GM12875 (cell line): ENCODE data around the gene PSMD1.

Source experiments
- H3K4me3 ChIP-seq: one replicate; pipeline ENCODE4 v1.5.1; 2011; ENCODE audit warnings: low read depth, low read length, control low read depth
- TF ChIP-seq, protein P1 (sequence below): IDR thresholded peaks from 2 replicates; pipeline ENCODE4 v1.5.1; 2011; ENCODE audit warnings: low read depth, mild to moderate bottlenecking, control low read depth, inconsistent platforms, low read length, moderate library complexity, borderline replicate concordance; ENCODE audit not compliant: insufficient read depth

Gene PSMD1

DNA sequence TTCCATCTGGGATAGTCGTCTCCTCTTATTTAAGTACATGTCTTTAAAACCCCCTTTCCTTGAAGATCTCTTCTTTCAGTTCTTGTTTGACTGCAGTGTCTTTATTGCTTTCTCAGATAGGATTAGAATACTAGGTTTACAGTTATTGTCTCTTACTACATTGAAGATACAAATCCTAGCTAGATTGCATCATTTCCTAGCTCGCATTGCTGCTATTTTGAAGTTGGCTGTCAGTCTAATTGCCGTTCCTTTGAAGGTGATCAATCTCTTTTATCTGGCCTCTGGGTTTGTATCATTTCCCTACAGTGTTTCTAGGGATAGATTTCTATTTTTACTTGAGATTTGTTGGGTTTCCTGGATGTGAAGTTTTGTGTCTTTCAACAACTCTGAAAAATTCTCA lies 162.6 kb downstream of the PSMD1 start:
- TF ChIP-seq, protein P1, sequence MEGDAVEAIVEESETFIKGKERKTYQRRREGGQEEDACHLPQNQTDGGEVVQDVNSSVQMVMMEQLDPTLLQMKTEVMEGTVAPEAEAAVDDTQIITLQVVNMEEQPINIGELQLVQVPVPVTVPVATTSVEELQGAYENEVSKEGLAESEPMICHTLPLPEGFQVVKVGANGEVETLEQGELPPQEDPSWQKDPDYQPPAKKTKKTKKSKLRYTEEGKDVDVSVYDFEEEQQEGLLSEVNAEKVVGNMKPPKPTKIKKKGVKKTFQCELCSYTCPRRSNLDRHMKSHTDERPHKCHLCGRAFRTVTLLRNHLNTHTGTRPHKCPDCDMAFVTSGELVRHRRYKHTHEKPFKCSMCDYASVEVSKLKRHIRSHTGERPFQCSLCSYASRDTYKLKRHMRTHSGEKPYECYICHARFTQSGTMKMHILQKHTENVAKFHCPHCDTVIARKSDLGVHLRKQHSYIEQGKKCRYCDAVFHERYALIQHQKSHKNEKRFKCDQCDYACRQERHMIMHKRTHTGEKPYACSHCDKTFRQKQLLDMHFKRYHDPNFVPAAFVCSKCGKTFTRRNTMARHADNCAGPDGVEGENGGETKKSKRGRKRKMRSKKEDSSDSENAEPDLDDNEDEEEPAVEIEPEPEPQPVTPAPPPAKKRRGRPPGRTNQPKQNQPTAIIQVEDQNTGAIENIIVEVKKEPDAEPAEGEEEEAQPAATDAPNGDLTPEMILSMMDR, result no peak
- no peak overlapping the region for H3K4me3 ChIP-seq

DNA sequence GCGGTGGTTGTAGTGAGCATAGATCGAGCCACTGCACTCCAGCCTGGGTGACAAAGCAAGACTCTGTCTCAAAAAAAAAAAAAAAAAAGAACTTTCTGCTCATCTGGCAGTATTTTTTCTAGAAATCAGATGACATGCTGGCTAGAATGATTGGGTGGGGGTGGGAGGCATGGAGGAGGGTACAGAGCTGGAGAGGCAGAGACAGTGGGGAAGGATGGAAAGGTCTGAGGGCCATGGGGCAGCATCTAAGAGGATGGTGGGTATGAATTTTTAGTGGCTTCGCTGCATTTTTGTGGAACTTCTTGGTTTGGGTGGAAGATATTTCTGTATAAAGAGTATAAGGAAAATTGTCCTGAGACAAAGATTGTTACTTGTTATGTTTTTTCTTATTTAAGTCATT lies 165.1 kb downstream of the PSMD1 start:
- TF ChIP-seq, protein P1, result no peak
- no peak overlapping the region for H3K4me3 ChIP-seq
